GM18505 (cell line): ENCODE measurements around the gene TRIM61.
"Not testable (repeated sequence)": the region's sequence is repeated elsewhere in the genome, so short reads cannot be mapped to it uniquely, and the experiment has no call there.

Experiments
- ATAC-seq: cut with Tn5 transposase; IDR thresholded peaks from one replicate; pipeline ENCODE4 v1.9.1; 2021; ENCODE audit not compliant: unreplicated experiment
- POLR2A ChIP-seq: IDR thresholded peaks from 4 replicates; pipeline ENCODE4 v1.6.1; 2011; ENCODE audit warnings: borderline replicate concordance; ENCODE audit not compliant: insufficient read depth, insufficient read length; ENCODE audit errors: extremely low read depth

TRIM61 gene

GRCh38 chr4:164977243-164978164 is at the start of gene TRIM61:
TRIM61 (minus strand) TSS chr4:164977657; CDS start chr4:164970002, 7,655 bp downstream.
- peak; percentile 95 for TF ChIP-seq POLR2A
- ATAC-seq: peak; percentile 100

GRCh38 chr4:165025782-165026181 is 48.3 kb upstream of the TRIM61 start:
- ATAC-seq: not testable (repeated sequence)

GRCh38 chr4:165019995-165020394 is 42.5 kb upstream of the TRIM61 start:
- ATAC-seq: not testable (repeated sequence)

DNA sequence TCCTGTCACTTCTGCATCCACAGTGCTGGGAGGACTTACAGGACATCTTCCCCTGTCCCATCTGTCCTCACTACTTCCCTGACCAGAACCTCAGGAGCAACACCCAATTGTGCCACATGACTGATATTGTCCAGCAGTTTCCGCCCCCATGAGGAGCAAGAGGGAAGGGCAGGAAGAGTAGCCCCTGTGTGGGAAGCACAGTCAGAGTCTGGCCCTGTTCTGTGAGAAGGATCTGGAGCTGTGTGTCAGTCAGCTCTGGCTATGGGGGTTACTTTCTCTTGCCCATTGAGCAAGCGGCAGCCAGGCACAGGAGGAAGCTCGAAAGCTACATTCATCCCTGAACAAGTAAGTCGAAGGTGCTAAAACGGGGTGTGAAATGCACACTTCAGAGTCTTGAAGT is 39.5 kb upstream of the TRIM61 start:
- no peak for TF ChIP-seq POLR2A
- ATAC-seq: no peak

- ATAC-seq: no peak
- TF ChIP-seq POLR2A: no peak
Measured at GRCh38 chr4:165013691-165014090, 36.2 kb upstream of the TRIM61 start.

GRCh38 chr4:165011403-165011802 is 33.9 kb upstream of the TRIM61 start:
- no peak for TF ChIP-seq POLR2A
- ATAC-seq: no peak

- ATAC-seq: no peak
- no peak for TF ChIP-seq POLR2A
Measured at GRCh38 chr4:165010991-165011390, 33.5 kb upstream of the TRIM61 start.

DNA sequence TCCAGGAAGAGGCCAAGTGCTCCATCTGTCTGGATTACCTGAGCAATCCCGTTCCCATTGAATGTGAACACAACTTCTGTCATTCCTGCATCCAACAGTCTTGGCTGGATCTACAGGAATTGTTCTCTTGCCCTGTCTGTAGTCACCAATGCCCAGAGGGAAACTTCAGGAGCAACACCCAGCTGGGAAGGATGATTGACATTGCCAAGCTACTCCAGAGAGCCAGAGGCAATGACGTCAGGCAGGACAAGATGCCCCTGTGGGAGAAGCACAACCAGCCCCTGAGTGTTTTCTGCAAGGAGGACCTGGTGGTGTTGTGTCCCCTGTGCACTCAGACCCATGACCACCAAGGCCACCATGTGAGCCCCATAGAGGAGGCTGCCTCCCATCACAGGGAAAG is 33.0 kb upstream of the TRIM61 start:
- TF ChIP-seq POLR2A: no peak
- ATAC-seq: no peak

GRCh38 chr4:165009493-165010227 is 32.2 kb upstream of the TRIM61 start:
- no peak for TF ChIP-seq POLR2A
- peak; percentile 68 for ATAC-seq

DNA sequence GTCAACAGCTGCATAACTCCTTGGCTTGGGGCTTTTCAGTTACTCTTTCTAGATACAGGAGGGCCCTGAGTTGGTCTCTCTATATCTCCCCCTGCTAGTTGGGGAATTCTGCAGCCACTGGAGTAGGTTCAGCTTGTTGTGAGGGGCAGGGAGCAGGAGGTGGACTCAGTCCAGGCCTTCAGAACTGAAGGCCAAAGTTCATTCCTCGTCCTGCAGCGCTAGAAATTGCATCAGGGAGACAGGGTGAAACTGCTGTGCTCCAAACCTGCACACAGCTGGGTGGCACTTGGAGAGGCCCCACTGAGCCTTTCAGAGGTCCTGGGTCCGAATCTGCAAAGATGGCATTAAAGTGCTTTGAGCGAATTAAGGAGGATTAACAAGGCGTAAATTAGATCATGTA is 29.4 kb upstream of the TRIM61 start:
- no peak for ATAC-seq
- no peak for TF ChIP-seq POLR2A

GRCh38 chr4:165006456-165006855 is 29.0 kb upstream of the TRIM61 start:
- no peak for ATAC-seq
- TF ChIP-seq POLR2A: no peak

- no peak for ATAC-seq
- no peak for TF ChIP-seq POLR2A
Measured at GRCh38 chr4:165005352-165005925, 28.0 kb upstream of the TRIM61 start.

GRCh38 chr4:165001957-165002356 is 24.5 kb upstream of the TRIM61 start:
- not testable (repeated sequence) for ATAC-seq

DNA sequence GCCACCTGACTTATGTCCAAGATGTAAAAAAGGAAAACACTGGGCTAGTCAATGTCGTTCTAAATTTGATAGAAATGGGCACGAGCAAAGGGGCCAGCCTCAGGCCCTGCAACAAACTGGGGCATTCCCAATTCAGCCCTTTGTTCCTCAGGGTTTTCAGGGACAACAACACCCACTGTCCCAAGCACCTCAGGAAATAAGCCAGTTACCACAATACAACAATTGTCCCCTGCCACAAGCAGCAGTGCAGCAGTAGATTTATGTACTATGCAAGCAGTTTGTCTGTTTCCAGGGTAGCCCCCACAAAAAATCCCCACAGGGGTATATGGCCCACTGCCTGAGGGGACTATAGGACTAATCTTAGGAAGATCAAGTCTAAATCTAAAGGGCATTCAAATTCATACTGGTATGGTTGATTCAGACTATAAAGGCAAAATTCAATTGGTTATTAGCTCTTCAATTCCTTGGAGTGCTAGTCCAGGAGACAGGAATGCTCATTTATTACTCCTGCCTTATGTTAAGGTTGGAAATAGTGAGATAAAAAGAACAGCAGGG is 21.1 kb upstream of the TRIM61 start:
- ATAC-seq: not testable (repeated sequence)
